Ramos (cell line): ENCODE results near the gene KLF2.
"Not testable (repeated sequence)": the region's sequence is repeated elsewhere in the genome, so short reads cannot be mapped to it uniquely, and the experiment has no call there.

ENCODE experiments used
- in situ Hi-C: fragments of 300-500 bp; cut with MboI; formaldehyde crosslinking; loops from one replicate; pipeline ENCODE4 v1.14.3; 2022; ENCODE audit warnings: low sequenced_read_pairs; ENCODE audit not compliant: unreplicated experiment

KLF2 gene

GRCh38 chr19:16335226-16335625 is 10.6 kb downstream of the KLF2 start:
- in situ Hi-C loops: no loop called here

- in situ Hi-C loops: no loop called here
Observed at GRCh38 chr19:16336571-16336970, 11.9 kb downstream of the KLF2 start.

- in situ Hi-C loops: no loop called here
Observed at GRCh38 chr19:16337809-16338469, 13.3 kb downstream of the KLF2 start.

- in situ Hi-C loops: no loop called here
Observed at GRCh38 chr19:16338470-16339360, 14.1 kb downstream of the KLF2 start.

- in situ Hi-C loops: no loop called here
Observed at GRCh38 chr19:16339361-16339725, 14.7 kb downstream of the KLF2 start.

GRCh38 chr19:16340092-16340491 is 15.5 kb downstream of the KLF2 start:
- in situ Hi-C loops: no loop called here

GRCh38 chr19:16340654-16341053 is 16.0 kb downstream of the KLF2 start:
- in situ Hi-C loops: no loop called here

GRCh38 chr19:16342002-16342715 is 17.5 kb downstream of the KLF2 start:
- in situ Hi-C loops: no loop called here

- in situ Hi-C loops: no loop called here
Observed at GRCh38 chr19:16343156-16343555, 18.5 kb downstream of the KLF2 start.

GRCh38 chr19:16345457-16345856 is 20.8 kb downstream of the KLF2 start:
- in situ Hi-C loops: no loop called here

GRCh38 chr19:16347099-16347498 is 22.5 kb downstream of the KLF2 start:
- in situ Hi-C loops: not testable (repeated sequence)

GRCh38 chr19:16347706-16348105 is 23.1 kb downstream of the KLF2 start:
- in situ Hi-C loops: no loop called here

GRCh38 chr19:16349551-16350152 is 25.0 kb downstream of the KLF2 start:
- in situ Hi-C loops: no loop called here

GRCh38 chr19:16351133-16351809 is 26.6 kb downstream of the KLF2 start:
- in situ Hi-C loops: no loop called here

- in situ Hi-C loops: no loop called here
Observed at GRCh38 chr19:16355293-16356043, 30.8 kb downstream of the KLF2 start.

- in situ Hi-C loops: no loop called here
Observed at GRCh38 chr19:16358456-16358855, 33.8 kb downstream of the KLF2 start.

GRCh38 chr19:16359074-16359473 is 34.4 kb downstream of the KLF2 start:
- in situ Hi-C loops: no loop called here

GRCh38 chr19:16359964-16360363 is 35.3 kb downstream of the KLF2 start:
- in situ Hi-C loops: no loop called here

GRCh38 chr19:16360738-16361137 is 36.1 kb downstream of the KLF2 start:
- in situ Hi-C loops: no loop called here
